Measurements from ENCODE around the gene ADAT2.

The ADAT2 gene

DNA sequence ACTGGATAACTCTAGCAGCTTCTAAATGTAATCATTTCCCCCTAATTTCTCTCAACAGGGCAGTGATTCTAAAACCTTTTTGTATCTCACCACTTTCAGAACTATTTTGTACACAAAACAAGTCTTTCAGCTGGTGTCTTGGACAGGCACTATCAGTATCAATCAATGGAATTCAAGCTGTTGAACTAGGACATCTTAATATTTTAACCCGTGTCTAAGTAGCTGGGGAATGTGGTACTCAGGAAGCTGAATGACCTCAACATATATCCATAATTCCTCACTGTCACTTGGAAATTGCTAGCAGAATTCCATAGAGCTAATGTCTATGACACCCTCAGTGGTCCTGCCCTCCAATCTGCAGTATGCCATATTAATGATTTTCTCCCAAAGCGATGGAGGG is 24.5 kb downstream of the ADAT2 start:
- no peak overlapping the region for H3K4me3 ChIP-seq (ENCODE audit: control insufficient read depth, low read depth, low read length)
- DNase-seq (ENCODE audit: low read depth), result no peak
- TF ChIP-seq CTCF (IDR thresholded peaks at IDR 0.05; ENCODE audit: control insufficient read depth, insufficient read depth, low read depth, low read length, missing control alignments), result no peak

DNA sequence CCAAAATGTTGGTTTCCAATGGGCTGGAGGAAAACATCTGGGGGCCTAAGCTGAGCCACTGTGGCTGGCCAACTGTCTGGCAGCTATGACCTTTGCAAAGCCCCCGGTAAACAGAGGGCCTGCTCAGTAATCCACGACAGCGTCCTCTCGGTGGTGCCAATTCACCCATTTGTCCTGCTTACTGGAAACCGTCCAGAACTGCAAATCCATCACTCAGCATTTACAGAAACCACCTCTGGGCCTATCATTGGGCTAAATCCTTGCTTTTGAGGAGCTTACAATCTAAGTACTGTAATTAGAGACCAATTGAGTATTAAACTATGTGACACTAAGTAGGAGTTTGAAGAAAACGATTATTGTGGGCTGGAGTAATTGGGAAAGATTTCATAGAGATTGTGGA is 31.0 kb downstream of the ADAT2 start:
- DNase-seq (ENCODE audit: low read depth), result no peak
- TF ChIP-seq CTCF (IDR thresholded peaks at IDR 0.05; ENCODE audit: control insufficient read depth, insufficient read depth, low read depth, low read length, missing control alignments), result no peak
- no peak overlapping the region for H3K4me3 ChIP-seq (ENCODE audit: control insufficient read depth, low read depth, low read length)

DNA sequence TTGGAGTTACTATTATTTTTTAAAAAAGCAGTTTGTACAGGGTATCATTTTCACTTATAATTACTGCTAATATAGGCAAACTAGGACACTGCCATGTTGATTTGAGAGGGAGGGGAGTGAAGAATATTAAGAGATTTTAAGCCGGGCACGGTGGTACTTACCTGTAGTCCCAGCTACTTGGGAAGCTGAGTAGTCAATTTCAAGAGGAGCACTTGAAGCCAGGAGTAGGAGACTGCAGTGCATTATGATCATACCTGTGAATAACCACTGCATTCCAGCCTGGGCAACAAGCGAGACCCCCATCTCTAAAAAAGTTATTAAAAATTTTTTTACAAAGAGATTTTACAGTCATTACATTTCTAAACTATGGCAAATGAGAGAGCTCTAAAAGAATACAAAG is 35.7 kb downstream of the ADAT2 start:
- H3K4me3 ChIP-seq (ENCODE audit: control insufficient read depth, low read depth, low read length), result no peak overlapping the region
- no peak for DNase-seq (ENCODE audit: low read depth)
- no peak for TF ChIP-seq CTCF (IDR thresholded peaks at IDR 0.05; ENCODE audit: control insufficient read depth, insufficient read depth, low read depth, low read length, missing control alignments)

DNA sequence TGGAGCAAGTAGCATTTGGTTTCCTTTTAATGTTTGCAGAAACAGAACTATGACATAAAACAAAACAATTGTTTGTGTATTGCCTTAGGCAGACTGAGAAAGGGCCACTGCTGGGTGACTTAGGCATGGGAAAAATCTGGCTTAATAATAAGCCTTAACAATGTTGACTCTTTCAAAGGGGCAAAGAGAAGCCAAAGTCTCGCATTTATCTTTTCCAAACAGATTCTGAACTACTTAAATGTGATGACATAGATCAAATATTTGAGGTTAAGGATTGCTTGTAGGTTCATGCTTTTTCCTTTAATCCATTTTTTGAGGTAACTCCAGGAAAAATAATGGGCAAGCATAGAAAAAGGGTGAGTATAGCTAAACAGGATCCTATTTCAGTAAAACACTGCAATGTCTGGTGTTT is 39.6 kb downstream of the ADAT2 start:
- peak; percentile 52 for DNase-seq (ENCODE audit: low read depth)
- TF ChIP-seq CTCF (IDR thresholded peaks at IDR 0.05; ENCODE audit: control insufficient read depth, insufficient read depth, low read depth, low read length, missing control alignments), result no peak
- H3K4me3 ChIP-seq (ENCODE audit: control insufficient read depth, low read depth, low read length), result no peak overlapping the region

- no peak for DNase-seq (ENCODE audit: low read depth)
- H3K4me3 ChIP-seq (ENCODE audit: control insufficient read depth, low read depth, low read length), result no peak overlapping the region
- TF ChIP-seq CTCF (IDR thresholded peaks at IDR 0.05; ENCODE audit: control insufficient read depth, insufficient read depth, low read depth, low read length, missing control alignments), result no peak
These were observed 41.7 kb downstream of the ADAT2 start for GRCh38 chr6:143408787-143409162.

GRCh38 chr6:143408151-143408786 is 42.2 kb downstream of the ADAT2 start:
- no peak for DNase-seq (ENCODE audit: low read depth)
- TF ChIP-seq CTCF (IDR thresholded peaks at IDR 0.05; ENCODE audit: control insufficient read depth, insufficient read depth, low read depth, low read length, missing control alignments), result no peak
- no peak overlapping the region for H3K4me3 ChIP-seq (ENCODE audit: control insufficient read depth, low read depth, low read length)

DNA sequence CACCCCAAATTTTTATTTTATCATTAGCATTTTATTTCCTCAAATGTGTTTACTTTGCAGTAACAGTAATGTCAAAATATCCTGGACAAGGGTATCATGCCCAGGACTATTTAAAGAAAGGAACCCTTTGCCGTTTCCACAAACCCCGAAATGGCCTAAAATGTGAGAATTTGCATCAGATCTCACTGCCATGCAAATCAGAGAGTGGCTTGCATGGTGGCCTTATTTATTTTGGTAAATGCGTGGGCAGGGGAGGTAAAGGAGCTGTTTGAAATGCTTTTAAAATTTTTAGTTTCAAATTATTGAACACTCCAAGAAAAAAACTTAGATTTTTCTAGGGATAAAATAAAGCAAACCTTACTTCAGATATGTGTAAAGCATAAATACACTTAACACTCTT is 43.8 kb downstream of the ADAT2 start:
- DNase-seq (ENCODE audit: low read depth), result no peak
- TF ChIP-seq CTCF (IDR thresholded peaks at IDR 0.05; ENCODE audit: control insufficient read depth, insufficient read depth, low read depth, low read length, missing control alignments), result no peak
- no peak overlapping the region for H3K4me3 ChIP-seq (ENCODE audit: control insufficient read depth, low read depth, low read length)
